Liver (tissue), 9 donors: Measurements from ENCODE around the gene SP2. TPM values are rescaled to one million over a fixed set of nuclear protein-coding genes. Genes with fewer than 3 reads are reported as not detected.

ENCODE experiments used
- DNase-seq: peaks from one replicate; pipeline ENCODE4 v3.0.0-alpha.2; 2017; ENCODE audit warnings: low spot score
- H3K27ac ChIP-seq, 2 donors: one replicate each; pipeline ENCODE4 v1.7.0; 2013; ENCODE audit warnings: inconsistent platforms in 2 of 2, low read length in 2 of 2, control low read depth in 1 of 2, low read depth in 1 of 2, mild to moderate bottlenecking in 1 of 2
- H3K27me3 ChIP-seq, 4 donors: one replicate each; pipeline versions ENCODE4 v1.6.1 to v1.7.0; 2013; ENCODE audit warnings: low read length in 3 of 4, inconsistent platforms in 1 of 4, mild to moderate bottlenecking in 1 of 4, moderate library complexity in 1 of 4; ENCODE audit not compliant: control insufficient read depth in 4 of 4, insufficient read depth in 4 of 4
- H3K36me3 ChIP-seq, 4 donors: one replicate each; pipeline versions ENCODE4 v1.6.1 to v1.7.0; 2013; ENCODE audit warnings: low read length in 3 of 4, mild to moderate bottlenecking in 3 of 4, low read depth in 1 of 4, moderate library complexity in 1 of 4; ENCODE audit not compliant: control insufficient read depth in 4 of 4, insufficient read depth in 3 of 4
- H3K4me1 ChIP-seq, 4 donors: one replicate each; pipeline versions ENCODE4 v1.6.1 to v1.7.0; 2013; ENCODE audit warnings: low read length in 3 of 4, mild to moderate bottlenecking in 3 of 4, moderate library complexity in 1 of 4; ENCODE audit not compliant: control insufficient read depth in 4 of 4, insufficient read depth in 4 of 4
- H3K4me3 ChIP-seq, 3 donors: one replicate each; pipeline versions ENCODE4 v1.6.1 to v1.7.0; 2013; ENCODE audit warnings: low read length in 3 of 3, control low read depth in 1 of 3, low read depth in 1 of 3, mild to moderate bottlenecking in 1 of 3
- H3K9ac ChIP-seq, 2 donors: one replicate each; pipeline ENCODE4 v1.7.0; 2013; ENCODE audit warnings: low read length in 2 of 2, mild to moderate bottlenecking in 2 of 2, moderate library complexity in 2 of 2, control low read depth in 1 of 2, low read depth in 1 of 2
- H3K9me3 ChIP-seq, 4 donors: one replicate each; pipeline versions ENCODE4 v1.6.1 to v1.7.0; 2013; ENCODE audit warnings: low read length in 3 of 4; ENCODE audit not compliant: control insufficient read depth in 4 of 4
- EGR1 ChIP-seq, 2 donors: IDR thresholded peaks; 2 replicates each; pipeline ENCODE4 v1.6.1; 2016 to 2018; ENCODE audit warnings: antibody characterized with exemption in 2 of 2, low read depth in 2 of 2
- FOXA1 ChIP-seq: IDR thresholded peaks from 2 replicates; pipeline ENCODE4 v1.6.1; 2016; ENCODE audit warnings: antibody characterized with exemption
- FOXA2 ChIP-seq: IDR thresholded peaks from 2 replicates; pipeline ENCODE4 v1.6.1; 2016; ENCODE audit warnings: antibody characterized with exemption
- GABPA ChIP-seq, 2 donors: IDR thresholded peaks in 1 of 2; conservative IDR thresholded peaks in 1 of 2; 2 replicates each; pipeline ENCODE4 v1.6.1; 2016; ENCODE audit warnings: antibody characterized with exemption in 2 of 2, mild to moderate bottlenecking in 1 of 2, moderate library complexity in 1 of 2
- HNF4A ChIP-seq, 2 donors: conservative IDR thresholded peaks; 2 replicates each; pipeline ENCODE4 v1.6.1; 2016; ENCODE audit warnings: antibody characterized with exemption in 2 of 2, mild to moderate bottlenecking in 2 of 2
- HNF4G ChIP-seq: IDR thresholded peaks from 2 replicates; pipeline ENCODE4 v1.6.1; 2016; ENCODE audit warnings: antibody characterized with exemption
- JUND ChIP-seq, 2 donors: IDR thresholded peaks; 2 replicates each; pipeline ENCODE4 v1.6.1; 2016; ENCODE audit warnings: antibody characterized with exemption in 2 of 2
- NR2F2 ChIP-seq: IDR thresholded peaks from 2 replicates; pipeline ENCODE4 v1.6.1; 2016; ENCODE audit warnings: antibody characterized with exemption
- RAD21 ChIP-seq, 2 donors: IDR thresholded peaks; 2 replicates each; pipeline ENCODE4 v1.6.1; 2016; ENCODE audit warnings: antibody characterized with exemption in 2 of 2, mild to moderate bottlenecking in 2 of 2
- RXRA ChIP-seq, 2 donors: IDR thresholded peaks; 2 replicates each; pipeline ENCODE4 v1.6.1; 2017 to 2018; ENCODE audit warnings: antibody characterized with exemption in 2 of 2, mild to moderate bottlenecking in 1 of 2
- SP1 ChIP-seq: IDR thresholded peaks from 2 replicates; pipeline ENCODE4 v1.6.1; 2018; ENCODE audit warnings: antibody characterized with exemption, mild to moderate bottlenecking
- TAF1 ChIP-seq: conservative IDR thresholded peaks from 2 replicates; pipeline ENCODE4 v1.6.1; 2016; ENCODE audit warnings: antibody characterized with exemption, mild to moderate bottlenecking
- YY1 ChIP-seq: IDR thresholded peaks from 2 replicates; pipeline ENCODE4 v1.6.1; 2016; ENCODE audit warnings: antibody characterized with exemption, mild to moderate bottlenecking
- WGBS: extraction: QIAGEN DNeasy Blood & Tissue Kit; methylation state at CpG from one replicate; pipeline ENCODE4 v1.1.7; 2013; 5-methylcytosine and 5-hydroxymethylcytosine counted together
- polyA plus RNA-seq, 2 donors: library from polyadenylated mRNA; stranded (reverse) in 1 of 2; unstranded in 1 of 2; fragments of 200-250 nt in 1 of 2; fragments of >200 nt in 1 of 2; fragmentation: Nextera tagmentation in 1 of 2; extraction: Ambion mirVana in 1 of 2; gene quantifications; one replicate each; pipeline versions ENCODE4 v1.2.1 to v1.2.3, GENCODE V29; 2013 to 2015
- total RNA-seq, 2 donors: library from RNA; depleted of rRNA; stranded (reverse); fragments of >200 nt; gene quantifications; one replicate each; pipeline ENCODE4 v1.2.3, GENCODE V29; 2014
- TF ChIP-seq, protein P1 (sequence below): IDR thresholded peaks from 2 replicates; pipeline ENCODE4 v1.6.1; 2016; ENCODE audit warnings: antibody characterized with exemption
- TF ChIP-seq, protein P2 (sequence below): IDR thresholded peaks from 2 replicates; pipeline ENCODE4 v1.6.1; 2016; ENCODE audit warnings: antibody characterized with exemption, mild to moderate bottlenecking
- TF ChIP-seq, protein P3 (sequence below): IDR thresholded peaks from 2 replicates; pipeline ENCODE4 v1.6.1; 2016; ENCODE audit warnings: antibody characterized with exemption
- TF ChIP-seq, protein P4 (sequence below): fragments of 150-350 bp; IDR thresholded peaks from 2 replicates; pipeline ENCODE4 v1.5.1; 2017; ENCODE audit warnings: improper control_type of control experiment, low read depth, low read length; ENCODE audit not compliant: missing input control
- TF ChIP-seq, protein P5 (sequence below): IDR thresholded peaks from 2 replicates; pipeline ENCODE4 v1.6.1; 2016; ENCODE audit warnings: antibody characterized with exemption
- donor health status: healthy.
- donor health status: healthy.
- donor health status: healthy.
- donor health status: healthy.
- donor health status: healthy.

SP2 gene
- total and polyA plus RNA-seq, 4 donors, result 2.2 to 5.7 (median 3.8) TPM

DNA sequence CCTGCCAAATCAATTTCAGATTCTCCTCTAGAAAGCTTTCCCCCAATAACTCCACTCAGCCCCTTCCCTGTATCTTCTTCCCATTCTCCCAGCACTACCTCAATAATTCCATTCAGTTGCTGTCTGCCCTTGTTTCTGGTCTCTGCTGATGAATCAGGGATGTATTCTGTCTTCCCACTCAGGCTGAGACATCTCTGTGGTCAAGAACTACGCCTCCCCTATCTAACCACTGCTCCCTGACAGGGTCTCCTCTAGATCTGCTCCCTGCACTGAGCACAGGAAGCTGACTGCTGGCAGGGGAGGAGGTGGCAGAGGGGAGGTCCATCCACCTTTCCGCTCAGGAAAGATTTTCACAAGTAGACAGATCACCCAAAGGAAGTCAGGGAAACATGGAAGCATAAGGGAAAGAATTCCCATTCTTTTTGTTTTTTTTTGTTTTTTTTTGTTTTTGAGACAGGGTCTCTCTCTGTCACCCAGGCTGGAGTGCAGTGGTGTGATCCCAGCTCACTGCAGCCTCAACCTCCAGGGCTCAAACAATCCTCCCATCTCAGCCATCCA lies 16.9 kb upstream of the SP2 start:
- no peaks in the 10 kb centered on the region for H3K36me3 ChIP-seq
- H3K9ac ChIP-seq, result no peak overlapping the region
- no peaks in the 10 kb centered on the region for H3K9me3 ChIP-seq
- no peak for DNase-seq
- H3K4me3 ChIP-seq, result no peak overlapping the region
- H3K4me1 ChIP-seq, result peaks cover 0 to 9% (median 8%) of the 10 kb centered on the region in 4 donors
- WGBS, result 77% methylated on average over 2 of the region's 2 CpGs
- H3K27ac ChIP-seq, result no peak overlapping the region
- TF ChIP-seq FOXA1 (no peak), EGR1 (IDR thresholded peaks at IDR 0.05; ENCODE audit: low read depth in 2 of 2) (no peak), TAF1 (no peak), GABPA (IDR thresholded peaks at IDR 0.05 in 1 of 2, conservative IDR thresholded peaks at IDR 0.05 in 1 of 2) (no peak), RXRA (IDR thresholded peaks at IDR 0.05) (no peak), HNF4A (conservative IDR thresholded peaks at IDR 0.05) (no peak), HNF4G (no peak), YY1 (no peak), SP1 (no peak), NR2F2 (no peak)
- TF ChIP-seq, protein P1, sequence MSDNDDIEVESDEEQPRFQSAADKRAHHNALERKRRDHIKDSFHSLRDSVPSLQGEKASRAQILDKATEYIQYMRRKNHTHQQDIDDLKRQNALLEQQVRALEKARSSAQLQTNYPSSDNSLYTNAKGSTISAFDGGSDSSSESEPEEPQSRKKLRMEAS, result no peak
- TF ChIP-seq, protein P2, sequence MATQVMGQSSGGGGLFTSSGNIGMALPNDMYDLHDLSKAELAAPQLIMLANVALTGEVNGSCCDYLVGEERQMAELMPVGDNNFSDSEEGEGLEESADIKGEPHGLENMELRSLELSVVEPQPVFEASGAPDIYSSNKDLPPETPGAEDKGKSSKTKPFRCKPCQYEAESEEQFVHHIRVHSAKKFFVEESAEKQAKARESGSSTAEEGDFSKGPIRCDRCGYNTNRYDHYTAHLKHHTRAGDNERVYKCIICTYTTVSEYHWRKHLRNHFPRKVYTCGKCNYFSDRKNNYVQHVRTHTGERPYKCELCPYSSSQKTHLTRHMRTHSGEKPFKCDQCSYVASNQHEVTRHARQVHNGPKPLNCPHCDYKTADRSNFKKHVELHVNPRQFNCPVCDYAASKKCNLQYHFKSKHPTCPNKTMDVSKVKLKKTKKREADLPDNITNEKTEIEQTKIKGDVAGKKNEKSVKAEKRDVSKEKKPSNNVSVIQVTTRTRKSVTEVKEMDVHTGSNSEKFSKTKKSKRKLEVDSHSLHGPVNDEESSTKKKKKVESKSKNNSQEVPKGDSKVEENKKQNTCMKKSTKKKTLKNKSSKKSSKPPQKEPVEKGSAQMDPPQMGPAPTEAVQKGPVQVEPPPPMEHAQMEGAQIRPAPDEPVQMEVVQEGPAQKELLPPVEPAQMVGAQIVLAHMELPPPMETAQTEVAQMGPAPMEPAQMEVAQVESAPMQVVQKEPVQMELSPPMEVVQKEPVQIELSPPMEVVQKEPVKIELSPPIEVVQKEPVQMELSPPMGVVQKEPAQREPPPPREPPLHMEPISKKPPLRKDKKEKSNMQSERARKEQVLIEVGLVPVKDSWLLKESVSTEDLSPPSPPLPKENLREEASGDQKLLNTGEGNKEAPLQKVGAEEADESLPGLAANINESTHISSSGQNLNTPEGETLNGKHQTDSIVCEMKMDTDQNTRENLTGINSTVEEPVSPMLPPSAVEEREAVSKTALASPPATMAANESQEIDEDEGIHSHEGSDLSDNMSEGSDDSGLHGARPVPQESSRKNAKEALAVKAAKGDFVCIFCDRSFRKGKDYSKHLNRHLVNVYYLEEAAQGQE, result no peak
- TF ChIP-seq, protein P3, sequence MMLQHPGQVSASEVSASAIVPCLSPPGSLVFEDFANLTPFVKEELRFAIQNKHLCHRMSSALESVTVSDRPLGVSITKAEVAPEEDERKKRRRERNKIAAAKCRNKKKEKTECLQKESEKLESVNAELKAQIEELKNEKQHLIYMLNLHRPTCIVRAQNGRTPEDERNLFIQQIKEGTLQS, result no peak
- H3K27me3 ChIP-seq, result no peaks in the 10 kb centered on the region

DNA sequence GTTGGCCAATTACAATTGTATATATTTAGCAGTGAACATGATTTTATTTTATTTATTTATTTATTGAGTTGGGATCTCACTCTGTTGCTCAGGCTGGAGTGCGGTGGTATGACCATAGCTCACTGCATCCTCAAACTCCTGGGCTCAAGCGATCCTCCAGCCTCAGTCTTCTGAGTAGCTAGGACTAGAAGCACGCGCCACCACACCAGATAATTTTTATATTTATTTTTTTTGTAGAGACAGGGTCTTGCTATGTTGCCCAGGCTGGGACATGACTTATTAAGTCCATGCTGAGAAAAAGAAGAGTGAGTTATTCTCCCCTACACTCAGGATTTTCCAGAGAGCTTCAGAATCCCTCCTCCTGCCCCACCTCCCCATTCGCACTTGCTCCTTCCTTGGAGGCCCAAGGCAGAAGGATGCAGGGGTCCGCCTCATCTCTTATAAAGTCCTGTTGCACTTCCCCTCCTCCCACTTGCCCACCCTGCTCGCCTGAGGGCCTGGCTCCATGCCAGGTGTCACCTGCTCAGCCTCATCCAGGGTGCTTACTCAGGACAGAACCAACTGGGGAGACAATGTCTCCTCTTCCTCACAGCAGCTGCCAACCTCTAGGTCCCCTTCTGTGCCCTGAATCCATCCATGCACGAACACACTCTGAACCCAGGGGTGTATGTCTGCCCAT lies 16.1 kb upstream of the SP2 start:
- no peak overlapping the region for H3K4me3 ChIP-seq
- H3K9me3 ChIP-seq, result no peaks in the 10 kb centered on the region
- H3K27ac ChIP-seq, result no peak overlapping the region
- no peaks in the 10 kb centered on the region for H3K36me3 ChIP-seq
- no peak overlapping the region for H3K9ac ChIP-seq
- no peak for DNase-seq
- 90% methylated on average over 8 of the region's 8 CpGs for WGBS
- peaks cover 0 to 9% (median 8%) of the 10 kb centered on the region in 4 donors for H3K4me1 ChIP-seq
- no peaks in the 10 kb centered on the region for H3K27me3 ChIP-seq
- TF ChIP-seq TAF1 (no peak), HNF4G (no peak), SP1 (no peak), JUND (IDR thresholded peaks at IDR 0.05) (no peak), EGR1 (IDR thresholded peaks at IDR 0.05; ENCODE audit: low read depth in 2 of 2) (no peak), YY1 (no peak), FOXA2 (no peak), HNF4A (conservative IDR thresholded peaks at IDR 0.05) (no peak), GABPA (IDR thresholded peaks at IDR 0.05 in 1 of 2, conservative IDR thresholded peaks at IDR 0.05 in 1 of 2) (no peak), RAD21 (IDR thresholded peaks at IDR 0.05) (no peak), NR2F2 (no peak), RXRA (IDR thresholded peaks at IDR 0.05) (no peak), FOXA1 (no peak)
- TF ChIP-seq, protein P2, result no peak
- TF ChIP-seq, protein P4, sequence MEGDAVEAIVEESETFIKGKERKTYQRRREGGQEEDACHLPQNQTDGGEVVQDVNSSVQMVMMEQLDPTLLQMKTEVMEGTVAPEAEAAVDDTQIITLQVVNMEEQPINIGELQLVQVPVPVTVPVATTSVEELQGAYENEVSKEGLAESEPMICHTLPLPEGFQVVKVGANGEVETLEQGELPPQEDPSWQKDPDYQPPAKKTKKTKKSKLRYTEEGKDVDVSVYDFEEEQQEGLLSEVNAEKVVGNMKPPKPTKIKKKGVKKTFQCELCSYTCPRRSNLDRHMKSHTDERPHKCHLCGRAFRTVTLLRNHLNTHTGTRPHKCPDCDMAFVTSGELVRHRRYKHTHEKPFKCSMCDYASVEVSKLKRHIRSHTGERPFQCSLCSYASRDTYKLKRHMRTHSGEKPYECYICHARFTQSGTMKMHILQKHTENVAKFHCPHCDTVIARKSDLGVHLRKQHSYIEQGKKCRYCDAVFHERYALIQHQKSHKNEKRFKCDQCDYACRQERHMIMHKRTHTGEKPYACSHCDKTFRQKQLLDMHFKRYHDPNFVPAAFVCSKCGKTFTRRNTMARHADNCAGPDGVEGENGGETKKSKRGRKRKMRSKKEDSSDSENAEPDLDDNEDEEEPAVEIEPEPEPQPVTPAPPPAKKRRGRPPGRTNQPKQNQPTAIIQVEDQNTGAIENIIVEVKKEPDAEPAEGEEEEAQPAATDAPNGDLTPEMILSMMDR, result no peak
- TF ChIP-seq, protein P5, sequence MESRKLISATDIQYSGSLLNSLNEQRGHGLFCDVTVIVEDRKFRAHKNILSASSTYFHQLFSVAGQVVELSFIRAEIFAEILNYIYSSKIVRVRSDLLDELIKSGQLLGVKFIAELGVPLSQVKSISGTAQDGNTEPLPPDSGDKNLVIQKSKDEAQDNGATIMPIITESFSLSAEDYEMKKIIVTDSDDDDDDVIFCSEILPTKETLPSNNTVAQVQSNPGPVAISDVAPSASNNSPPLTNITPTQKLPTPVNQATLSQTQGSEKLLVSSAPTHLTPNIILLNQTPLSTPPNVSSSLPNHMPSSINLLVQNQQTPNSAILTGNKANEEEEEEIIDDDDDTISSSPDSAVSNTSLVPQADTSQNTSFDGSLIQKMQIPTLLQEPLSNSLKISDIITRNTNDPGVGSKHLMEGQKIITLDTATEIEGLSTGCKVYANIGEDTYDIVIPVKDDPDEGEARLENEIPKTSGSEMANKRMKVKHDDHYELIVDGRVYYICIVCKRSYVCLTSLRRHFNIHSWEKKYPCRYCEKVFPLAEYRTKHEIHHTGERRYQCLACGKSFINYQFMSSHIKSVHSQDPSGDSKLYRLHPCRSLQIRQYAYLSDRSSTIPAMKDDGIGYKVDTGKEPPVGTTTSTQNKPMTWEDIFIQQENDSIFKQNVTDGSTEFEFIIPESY, result no peak
- TF ChIP-seq, protein P1, result no peak
